GM12878 (cell line): ENCODE results near the gene KLF7. TPM values are rescaled to one million over a fixed set of nuclear protein-coding genes. Genes with fewer than 3 reads are reported as not detected.

Experiments used
- ASH2L ChIP-seq: fragments of 300-600, 200-600 bp; sonication (generic); IDR thresholded peaks from 2 replicates; pipeline ENCODE4 v1.6.1; 2017; ENCODE audit warnings: low read depth, mild to moderate bottlenecking, borderline replicate concordance
- ATF7 ChIP-seq: fragments of 450-650 bp; IDR thresholded peaks from 2 replicates; pipeline ENCODE4 v1.6.1; 2016; ENCODE audit warnings: low read depth, mild to moderate bottlenecking
- BMI1 ChIP-seq: fragments of 450-650 bp; IDR thresholded peaks from 2 replicates; pipeline ENCODE4 v1.6.1; 2016; ENCODE audit warnings: mild to moderate bottlenecking, moderate library complexity, borderline replicate concordance
- CHD4 ChIP-seq: fragments of 200-600 bp; sonication (generic); IDR thresholded peaks from 2 replicates; pipeline ENCODE4 v1.6.1; 2016; ENCODE audit warnings: mild to moderate bottlenecking
- CREB1 ChIP-seq: IDR thresholded peaks from 2 replicates; pipeline ENCODE4 v1.6.1; 2012; ENCODE audit warnings: low read depth, mild to moderate bottlenecking, inconsistent platforms
- CREM ChIP-seq: IDR thresholded peaks from 2 replicates; pipeline ENCODE4 v1.6.1; 2014; ENCODE audit warnings: antibody characterized with exemption, low read depth
- HDAC2 ChIP-seq: fragments of 200-600 bp; sonication (generic); IDR thresholded peaks from 2 replicates; pipeline ENCODE4 v1.6.1; 2017
- HDGF ChIP-seq: fragments of 450-650 bp; IDR thresholded peaks from 2 replicates; pipeline ENCODE4 v1.6.1; 2016; ENCODE audit warnings: antibody characterized with exemption
- IKZF1 ChIP-seq: fragments of 450-650 bp; conservative IDR thresholded peaks from 2 replicates; pipeline ENCODE4 v1.6.1; 2017; ENCODE audit warnings: antibody characterized with exemption, mild to moderate bottlenecking
- KLF5 ChIP-seq: fragments of 450-650 bp; IDR thresholded peaks from 2 replicates; pipeline ENCODE4 v1.6.1; 2014; ENCODE audit warnings: mild to moderate bottlenecking; ENCODE audit not compliant: partially characterized antibody
- NBN ChIP-seq: fragments of 450-650 bp; IDR thresholded peaks from 2 replicates; pipeline ENCODE4 v1.6.1; 2016
- NRF1 ChIP-seq: conservative IDR thresholded peaks from 2 replicates; pipeline ENCODE4 v1.6.1; 2011; ENCODE audit warnings: mild to moderate bottlenecking, low read depth, low read length, improper control_type of control experiment
- SMC3 ChIP-seq: IDR thresholded peaks from 2 replicates; pipeline ENCODE4 v1.6.1; 2011; ENCODE audit warnings: low read length, improper control_type of control experiment, borderline replicate concordance
- TCF12 ChIP-seq: IDR thresholded peaks from 2 replicates; pipeline ENCODE4 v1.6.1; 2011; ENCODE audit warnings: low read depth, mild to moderate bottlenecking, low read length
- TCF3 ChIP-seq: IDR thresholded peaks from 2 replicates; pipeline ENCODE4 v1.6.1; 2012; ENCODE audit warnings: low read depth, mild to moderate bottlenecking, low read length, borderline replicate concordance; ENCODE audit not compliant: insufficient read depth
- ZBED1 ChIP-seq: IDR thresholded peaks from 2 replicates; pipeline ENCODE4 v1.6.1; 2016; ENCODE audit warnings: borderline replicate concordance
- ZNF274 ChIP-seq: IDR thresholded peaks from one replicate; pipeline ENCODE4 v1.8.0; 2011; ENCODE audit not compliant: insufficient read length, insufficient read depth
- ZSCAN29 ChIP-seq: fragments of 450-650 bp; IDR thresholded peaks from 2 replicates; pipeline ENCODE4 v1.6.1; 2017; ENCODE audit warnings: mild to moderate bottlenecking, moderate library complexity
- polyA plus RNA-seq, 11 experiments: library from polyadenylated mRNA; depleted of rRNA in 4 of 11; unstranded in 6 of 11; stranded (reverse) in 5 of 11; fragments of >200 nt; fragmentation: Nextera tagmentation in 4 of 11; fragmentation: Illumina TruSeq in 1 of 11; extraction: Ambion mirVana in 4 of 11; extraction: Trizol in 1 of 11; gene quantifications; 1 replicate in 1 of 11; 2 replicates in 10 of 11; pipeline versions ENCODE4 v1.2.1 to v1.2.3, GENCODE V29; 2011 to 2016; ENCODE audit warnings: inconsistent platforms in 2 of 11, missing spikeins in 2 of 11, low read depth in 1 of 11
- total RNA-seq, 4 experiments: library from RNA; depleted of rRNA in 3 of 4; stranded (reverse); fragments of >200 nt in 3 of 4; fragmentation: Illumina TruSeq in 1 of 4; extraction: Trizol in 1 of 4; gene quantifications; 2 replicates each; pipeline versions ENCODE4 v1.2.1 to v1.2.3, GENCODE V29; 2013 to 2021
- TF ChIP-seq, protein P1 (sequence below): fragments of 450-650 bp; formaldehyde crosslinking; IDR thresholded peaks from 2 replicates; pipeline ENCODE4 v1.4.0; 2020; ENCODE audit warnings: mild to moderate bottlenecking, moderate library complexity
- TF ChIP-seq, protein P2 (sequence below): fragments of 450-650 bp; IDR thresholded peaks from 2 replicates; pipeline ENCODE4 v1.6.1; 2017; ENCODE audit warnings: mild to moderate bottlenecking, moderate library complexity
- TF ChIP-seq, protein P3 (sequence below): fragments of 450-650 bp; IDR thresholded peaks from 2 replicates; pipeline ENCODE4 v1.6.1; 2018; ENCODE audit warnings: borderline replicate concordance, mild to moderate bottlenecking; ENCODE audit not compliant: partially characterized antibody

The KLF7 gene
- total and polyA plus RNA-seq, 10 of the 15 experiments (the other 5 are each of a cell fraction or from before 2014, with no cell fraction given), result 2.4 to 24.8 (median 8.5) TPM

- TF ChIP-seq TCF3, result peak; percentile 72; the same call in 1 of the 2 replicates
- no peak for TF ChIP-seq CHD4
- TF ChIP-seq ZSCAN29, result no peak
- TF ChIP-seq KLF5, result no peak
- TF ChIP-seq IKZF1, result no peak; the same call in 1 of the 2 replicates
- TF ChIP-seq NBN, result no peak
- no peak for TF ChIP-seq ASH2L
- no peak for TF ChIP-seq HDGF
- peak; percentile 58; the same call in 1 of the 2 replicates for TF ChIP-seq TCF12
- peak; percentile 54; the same call in 1 of the 2 replicates for TF ChIP-seq CREB1
- no peak for TF ChIP-seq NRF1
- TF ChIP-seq BMI1, result no peak
- TF ChIP-seq ATF7, result no peak
- TF ChIP-seq ZBED1, result 0 out of 2 replicates have a peak, but pooled peaks have one; percentile 61
- TF ChIP-seq, protein P1, sequence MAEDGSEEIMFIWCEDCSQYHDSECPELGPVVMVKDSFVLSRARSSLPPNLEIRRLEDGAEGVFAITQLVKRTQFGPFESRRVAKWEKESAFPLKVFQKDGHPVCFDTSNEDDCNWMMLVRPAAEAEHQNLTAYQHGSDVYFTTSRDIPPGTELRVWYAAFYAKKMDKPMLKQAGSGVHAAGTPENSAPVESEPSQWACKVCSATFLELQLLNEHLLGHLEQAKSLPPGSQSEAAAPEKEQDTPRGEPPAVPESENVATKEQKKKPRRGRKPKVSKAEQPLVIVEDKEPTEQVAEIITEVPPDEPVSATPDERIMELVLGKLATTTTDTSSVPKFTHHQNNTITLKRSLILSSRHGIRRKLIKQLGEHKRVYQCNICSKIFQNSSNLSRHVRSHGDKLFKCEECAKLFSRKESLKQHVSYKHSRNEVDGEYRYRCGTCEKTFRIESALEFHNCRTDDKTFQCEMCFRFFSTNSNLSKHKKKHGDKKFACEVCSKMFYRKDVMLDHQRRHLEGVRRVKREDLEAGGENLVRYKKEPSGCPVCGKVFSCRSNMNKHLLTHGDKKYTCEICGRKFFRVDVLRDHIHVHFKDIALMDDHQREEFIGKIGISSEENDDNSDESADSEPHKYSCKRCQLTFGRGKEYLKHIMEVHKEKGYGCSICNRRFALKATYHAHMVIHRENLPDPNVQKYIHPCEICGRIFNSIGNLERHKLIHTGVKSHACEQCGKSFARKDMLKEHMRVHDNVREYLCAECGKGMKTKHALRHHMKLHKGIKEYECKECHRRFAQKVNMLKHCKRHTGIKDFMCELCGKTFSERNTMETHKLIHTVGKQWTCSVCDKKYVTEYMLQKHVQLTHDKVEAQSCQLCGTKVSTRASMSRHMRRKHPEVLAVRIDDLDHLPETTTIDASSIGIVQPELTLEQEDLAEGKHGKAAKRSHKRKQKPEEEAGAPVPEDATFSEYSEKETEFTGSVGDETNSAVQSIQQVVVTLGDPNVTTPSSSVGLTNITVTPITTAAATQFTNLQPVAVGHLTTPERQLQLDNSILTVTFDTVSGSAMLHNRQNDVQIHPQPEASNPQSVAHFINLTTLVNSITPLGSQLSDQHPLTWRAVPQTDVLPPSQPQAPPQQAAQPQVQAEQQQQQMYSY (CRISPR knock-in tag), result no peak
- TF ChIP-seq, protein P2, sequence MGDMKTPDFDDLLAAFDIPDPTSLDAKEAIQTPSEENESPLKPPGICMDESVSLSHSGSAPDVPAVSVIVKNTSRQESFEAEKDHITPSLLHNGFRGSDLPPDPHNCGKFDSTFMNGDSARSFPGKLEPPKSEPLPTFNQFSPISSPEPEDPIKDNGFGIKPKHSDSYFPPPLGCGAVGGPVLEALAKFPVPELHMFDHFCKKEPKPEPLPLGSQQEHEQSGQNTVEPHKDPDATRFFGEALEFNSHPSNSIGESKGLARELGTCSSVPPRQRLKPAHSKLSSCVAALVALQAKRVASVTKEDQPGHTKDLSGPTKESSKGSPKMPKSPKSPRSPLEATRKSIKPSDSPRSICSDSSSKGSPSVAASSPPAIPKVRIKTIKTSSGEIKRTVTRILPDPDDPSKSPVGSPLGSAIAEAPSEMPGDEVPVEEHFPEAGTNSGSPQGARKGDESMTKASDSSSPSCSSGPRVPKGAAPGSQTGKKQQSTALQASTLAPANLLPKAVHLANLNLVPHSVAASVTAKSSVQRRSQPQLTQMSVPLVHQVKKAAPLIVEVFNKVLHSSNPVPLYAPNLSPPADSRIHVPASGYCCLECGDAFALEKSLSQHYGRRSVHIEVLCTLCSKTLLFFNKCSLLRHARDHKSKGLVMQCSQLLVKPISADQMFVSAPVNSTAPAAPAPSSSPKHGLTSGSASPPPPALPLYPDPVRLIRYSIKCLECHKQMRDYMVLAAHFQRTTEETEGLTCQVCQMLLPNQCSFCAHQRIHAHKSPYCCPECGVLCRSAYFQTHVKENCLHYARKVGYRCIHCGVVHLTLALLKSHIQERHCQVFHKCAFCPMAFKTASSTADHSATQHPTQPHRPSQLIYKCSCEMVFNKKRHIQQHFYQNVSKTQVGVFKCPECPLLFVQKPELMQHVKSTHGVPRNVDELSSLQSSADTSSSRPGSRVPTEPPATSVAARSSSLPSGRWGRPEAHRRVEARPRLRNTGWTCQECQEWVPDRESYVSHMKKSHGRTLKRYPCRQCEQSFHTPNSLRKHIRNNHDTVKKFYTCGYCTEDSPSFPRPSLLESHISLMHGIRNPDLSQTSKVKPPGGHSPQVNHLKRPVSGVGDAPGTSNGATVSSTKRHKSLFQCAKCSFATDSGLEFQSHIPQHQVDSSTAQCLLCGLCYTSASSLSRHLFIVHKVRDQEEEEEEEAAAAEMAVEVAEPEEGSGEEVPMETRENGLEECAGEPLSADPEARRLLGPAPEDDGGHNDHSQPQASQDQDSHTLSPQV, result no peak
- TF ChIP-seq SMC3, result no peak
- TF ChIP-seq, protein P3, sequence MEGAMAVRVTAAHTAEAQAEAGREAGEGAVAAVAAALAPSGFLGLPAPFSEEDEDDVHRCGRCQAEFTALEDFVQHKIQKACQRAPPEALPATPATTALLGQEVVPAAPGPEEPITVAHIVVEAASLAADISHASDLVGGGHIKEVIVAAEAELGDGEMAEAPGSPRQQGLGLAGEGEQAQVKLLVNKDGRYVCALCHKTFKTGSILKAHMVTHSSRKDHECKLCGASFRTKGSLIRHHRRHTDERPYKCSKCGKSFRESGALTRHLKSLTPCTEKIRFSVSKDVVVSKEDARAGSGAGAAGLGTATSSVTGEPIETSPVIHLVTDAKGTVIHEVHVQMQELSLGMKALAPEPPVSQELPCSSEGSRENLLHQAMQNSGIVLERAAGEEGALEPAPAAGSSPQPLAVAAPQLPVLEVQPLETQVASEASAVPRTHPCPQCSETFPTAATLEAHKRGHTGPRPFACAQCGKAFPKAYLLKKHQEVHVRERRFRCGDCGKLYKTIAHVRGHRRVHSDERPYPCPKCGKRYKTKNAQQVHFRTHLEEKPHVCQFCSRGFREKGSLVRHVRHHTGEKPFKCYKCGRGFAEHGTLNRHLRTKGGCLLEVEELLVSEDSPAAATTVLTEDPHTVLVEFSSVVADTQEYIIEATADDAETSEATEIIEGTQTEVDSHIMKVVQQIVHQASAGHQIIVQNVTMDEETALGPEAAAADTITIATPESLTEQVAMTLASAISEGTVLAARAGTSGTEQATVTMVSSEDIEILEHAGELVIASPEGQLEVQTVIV, result no peak
- TF ChIP-seq HDAC2, result no peak
- TF ChIP-seq CREM, result peak; percentile 93
- no peak for TF ChIP-seq ZNF274
Observed at GRCh38 chr2:207156451-207157161, 9.1 kb downstream of the KLF7 start (continued).
